Neural cell (in vitro differentiated cells): ENCODE measurements around the gene ELN.

Source experiments
- CTCF ChIP-seq: fragments of 450-650 bp; IDR thresholded peaks from 2 replicates; pipeline ENCODE4 v1.5.1; 2014; ENCODE audit warnings: antibody characterized with exemption, mild to moderate bottlenecking, moderate library complexity; ENCODE audit not compliant: poor library complexity, severe bottlenecking
- TAF1 ChIP-seq: IDR thresholded peaks from 2 replicates; pipeline ENCODE4 v1.6.1; 2012; ENCODE audit warnings: low read depth

- TF ChIP-seq CTCF (no peak), TAF1 (no peak)
These were observed 2.2 kb upstream of the ELN start for GRCh38 chr7:74025730-74026129.
